ENCODE data around the gene YAP1.

Gene YAP1

DNA sequence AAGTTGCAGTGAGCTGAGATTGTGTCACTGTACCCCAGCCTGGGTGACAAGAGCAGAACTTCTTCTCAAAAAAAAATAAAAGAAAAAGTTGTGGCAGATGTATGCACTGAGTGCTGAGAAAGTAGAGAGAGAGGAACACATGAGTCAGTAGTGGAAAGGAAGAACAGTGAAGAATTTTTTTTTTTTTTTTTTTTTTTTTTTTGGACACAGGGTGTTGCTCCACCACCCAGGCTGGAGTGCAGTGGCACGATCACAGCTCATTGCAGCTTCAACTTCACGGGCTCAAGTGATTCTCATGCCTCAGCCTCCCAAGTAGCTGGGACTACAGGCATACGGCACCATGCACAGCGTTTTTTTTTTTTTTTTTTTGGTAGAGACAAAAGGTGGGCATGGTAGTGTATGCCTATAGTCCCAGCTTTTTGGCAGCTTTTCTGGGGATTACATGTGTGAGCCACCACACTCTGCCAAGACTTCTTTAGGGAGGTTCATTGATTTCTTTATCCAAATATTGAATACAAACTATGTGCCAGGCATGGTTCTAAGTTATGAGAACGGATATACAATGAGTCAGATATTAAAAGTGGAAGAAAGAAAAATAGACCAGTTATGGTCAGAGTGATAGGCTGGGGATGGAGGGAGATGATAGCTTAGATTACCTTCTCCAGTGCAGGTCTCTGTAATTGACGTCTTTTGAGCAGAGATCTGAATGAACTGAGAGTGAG lies 62.0 kb downstream of the YAP1 start:
- Histone ChIP-seq H3K4me1 (ENCODE audit: control insufficient read depth in 1 of 2, insufficient read depth in 1 of 2, low read depth in 1 of 2, low read length in 1 of 2) (no peaks in the 10 kb centered on the region), H3K9me3 (no peaks in the 10 kb centered on the region), H3K36me3 (no peaks in the 10 kb centered on the region), H3K4me3 (ENCODE audit: low read depth in 1 of 2, low read length in 1 of 2) (no peak overlapping the region), H3K27me3 (peaks cover 3% of the 10 kb centered on the region), H3K27ac (no peak overlapping the region)
- TF ChIP-seq, protein P1, sequence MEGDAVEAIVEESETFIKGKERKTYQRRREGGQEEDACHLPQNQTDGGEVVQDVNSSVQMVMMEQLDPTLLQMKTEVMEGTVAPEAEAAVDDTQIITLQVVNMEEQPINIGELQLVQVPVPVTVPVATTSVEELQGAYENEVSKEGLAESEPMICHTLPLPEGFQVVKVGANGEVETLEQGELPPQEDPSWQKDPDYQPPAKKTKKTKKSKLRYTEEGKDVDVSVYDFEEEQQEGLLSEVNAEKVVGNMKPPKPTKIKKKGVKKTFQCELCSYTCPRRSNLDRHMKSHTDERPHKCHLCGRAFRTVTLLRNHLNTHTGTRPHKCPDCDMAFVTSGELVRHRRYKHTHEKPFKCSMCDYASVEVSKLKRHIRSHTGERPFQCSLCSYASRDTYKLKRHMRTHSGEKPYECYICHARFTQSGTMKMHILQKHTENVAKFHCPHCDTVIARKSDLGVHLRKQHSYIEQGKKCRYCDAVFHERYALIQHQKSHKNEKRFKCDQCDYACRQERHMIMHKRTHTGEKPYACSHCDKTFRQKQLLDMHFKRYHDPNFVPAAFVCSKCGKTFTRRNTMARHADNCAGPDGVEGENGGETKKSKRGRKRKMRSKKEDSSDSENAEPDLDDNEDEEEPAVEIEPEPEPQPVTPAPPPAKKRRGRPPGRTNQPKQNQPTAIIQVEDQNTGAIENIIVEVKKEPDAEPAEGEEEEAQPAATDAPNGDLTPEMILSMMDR (IDR thresholded peaks at IDR 0.05), result no peak

DNA sequence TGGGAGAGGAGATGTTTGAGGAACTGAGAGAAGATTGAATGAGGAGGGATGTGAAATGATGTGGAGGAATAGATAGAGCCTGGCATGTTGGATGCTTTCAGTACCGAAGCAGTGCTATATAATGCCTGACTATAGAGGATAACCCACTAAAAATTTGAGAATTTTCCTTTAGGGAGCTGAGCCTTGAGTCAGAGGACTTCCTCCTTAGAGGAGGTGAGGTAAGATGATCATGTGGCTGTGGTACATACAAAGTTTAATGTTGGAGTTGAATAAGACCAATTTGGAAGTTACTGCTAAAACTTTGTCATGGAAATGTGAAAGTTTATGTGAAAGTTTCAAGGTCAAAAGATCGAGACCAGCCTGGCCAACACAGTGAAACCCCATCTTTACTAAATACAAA lies 66.9 kb downstream of the YAP1 start:
- H3K4me3 ChIP-seq (ENCODE audit: low read depth in 1 of 2, low read length in 1 of 2), result no peak overlapping the region
- H3K36me3 ChIP-seq, result no peaks in the 10 kb centered on the region
- no peak overlapping the region for H3K27ac ChIP-seq
- no peaks in the 10 kb centered on the region for H3K4me1 ChIP-seq (ENCODE audit: control insufficient read depth in 1 of 2, insufficient read depth in 1 of 2, low read depth in 1 of 2, low read length in 1 of 2)
- no peaks in the 10 kb centered on the region for H3K9me3 ChIP-seq
- peaks cover 3% of the 10 kb centered on the region for H3K27me3 ChIP-seq
- TF ChIP-seq, protein P1 (IDR thresholded peaks at IDR 0.05), result no peak

DNA sequence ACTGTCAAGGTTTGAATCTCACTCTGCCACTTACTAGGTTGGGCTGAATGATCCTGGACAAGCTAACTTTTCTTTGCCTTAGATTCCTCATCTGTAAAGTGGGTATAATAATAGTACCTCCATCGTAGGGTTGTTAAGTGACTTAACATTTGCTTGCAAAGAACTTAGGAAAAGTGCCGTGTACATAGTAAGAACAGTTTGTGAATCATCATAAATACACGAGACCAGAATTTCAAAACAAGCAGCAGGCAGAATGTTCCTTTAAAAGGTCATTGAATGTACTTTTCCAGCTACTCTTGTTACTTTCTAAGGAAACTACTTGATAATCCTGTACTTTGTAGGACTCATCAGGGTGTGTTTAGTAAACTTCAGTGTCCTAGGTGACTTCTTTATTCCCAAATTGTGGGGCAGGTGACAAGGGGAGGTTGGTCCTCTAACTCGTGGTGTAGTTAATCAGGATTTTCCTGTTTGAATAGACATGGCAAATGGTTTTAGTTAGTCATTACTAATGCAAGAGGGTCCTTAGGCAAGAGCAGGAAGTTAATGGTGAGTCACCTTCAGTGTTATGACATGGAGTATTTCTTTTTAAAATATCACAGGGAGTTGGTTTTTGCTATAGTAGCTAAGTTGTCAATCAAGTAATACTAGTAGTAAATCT lies 67.9 kb downstream of the YAP1 start:
- TF ChIP-seq, protein P1 (IDR thresholded peaks at IDR 0.05), result no peak

DNA sequence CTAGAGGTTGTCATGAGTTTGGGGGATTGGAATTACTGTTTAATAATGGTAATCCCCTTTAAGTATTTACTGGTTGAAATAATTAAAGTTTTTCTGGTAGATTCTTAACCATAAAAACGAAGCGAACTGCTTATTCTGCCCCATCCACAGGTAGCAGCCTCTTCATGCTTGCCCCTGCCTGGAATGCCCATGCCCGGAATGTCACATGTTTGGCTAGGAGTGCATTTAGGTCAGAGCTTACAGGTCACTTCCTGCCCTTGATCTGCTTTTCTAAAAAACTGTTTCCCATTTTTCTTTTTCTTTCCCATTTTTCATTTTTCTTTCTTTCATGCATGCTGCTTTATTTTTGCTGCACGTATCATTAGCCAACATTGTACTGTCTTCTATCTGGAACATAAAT lies 69.1 kb downstream of the YAP1 start:
- H3K4me3 ChIP-seq (ENCODE audit: low read depth in 1 of 2, low read length in 1 of 2), result no peak overlapping the region
- no peaks in the 10 kb centered on the region for H3K36me3 ChIP-seq
- TF ChIP-seq, protein P1 (IDR thresholded peaks at IDR 0.05), result no peak
- H3K27ac ChIP-seq, result no peak overlapping the region
- no peaks in the 10 kb centered on the region for H3K4me1 ChIP-seq (ENCODE audit: control insufficient read depth in 1 of 2, insufficient read depth in 1 of 2, low read depth in 1 of 2, low read length in 1 of 2)
- no peaks in the 10 kb centered on the region for H3K9me3 ChIP-seq
- H3K27me3 ChIP-seq, result no peaks in the 10 kb centered on the region

More for the DNA sequence above, 67.9 kb downstream of the YAP1 start:
- no peaks in the 10 kb centered on the region for H3K36me3 ChIP-seq
- no peak overlapping the region for H3K4me3 ChIP-seq (ENCODE audit: low read depth in 1 of 2, low read length in 1 of 2)
- H3K27ac ChIP-seq, result no peak overlapping the region
- no peaks in the 10 kb centered on the region for H3K4me1 ChIP-seq (ENCODE audit: control insufficient read depth in 1 of 2, insufficient read depth in 1 of 2, low read depth in 1 of 2, low read length in 1 of 2)
- no peaks in the 10 kb centered on the region for H3K9me3 ChIP-seq
- H3K27me3 ChIP-seq, result no peaks in the 10 kb centered on the region

DNA sequence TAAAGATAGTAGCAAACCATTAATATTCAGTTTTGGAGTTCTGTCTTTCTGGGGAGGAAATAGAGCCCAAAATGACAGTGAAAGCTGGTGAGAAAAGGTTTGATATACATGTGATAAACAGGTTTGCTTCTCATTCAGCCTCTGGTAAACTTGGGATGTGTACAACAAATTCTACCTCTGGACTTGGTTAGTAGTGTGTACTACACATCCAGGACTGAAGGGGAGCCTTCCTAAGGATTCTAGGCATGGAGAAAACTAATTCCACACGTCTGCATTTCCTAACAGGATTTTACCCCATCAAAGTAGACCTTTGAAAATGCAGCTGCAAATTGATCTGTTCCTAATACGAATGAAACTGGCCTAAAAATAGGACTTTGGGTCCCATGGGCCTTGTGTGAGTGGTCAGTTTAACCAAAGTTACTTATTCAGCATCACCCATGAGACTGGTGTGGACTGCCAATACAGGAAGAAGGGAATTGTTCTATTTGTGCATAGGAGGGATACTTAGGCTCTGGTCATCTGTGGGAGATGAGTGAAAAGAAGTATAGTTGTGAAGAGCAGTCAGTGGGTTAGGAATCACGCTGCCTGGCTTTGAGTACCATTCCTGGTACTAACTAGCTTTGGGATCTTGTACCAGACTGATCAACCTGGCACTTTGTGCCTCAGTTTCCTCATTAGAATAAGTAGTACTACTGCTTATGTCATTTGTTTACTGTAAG lies 74.2 kb downstream of the YAP1 start:
- Histone ChIP-seq H3K27me3 (peaks cover 18% of the 10 kb centered on the region), H3K4me1 (ENCODE audit: control insufficient read depth in 1 of 2, insufficient read depth in 1 of 2, low read depth in 1 of 2, low read length in 1 of 2) (no peaks in the 10 kb centered on the region), H3K36me3 (no peaks in the 10 kb centered on the region), H3K27ac (no peak overlapping the region), H3K9me3 (no peaks in the 10 kb centered on the region), H3K4me3 (ENCODE audit: low read depth in 1 of 2, low read length in 1 of 2) (no peak overlapping the region)
- TF ChIP-seq, protein P1 (IDR thresholded peaks at IDR 0.05), result no peak
